Esophagus muscularis mucosa (tissue), 4 donors: ENCODE measurements around the gene VPREB3. TPM values are rescaled to one million over a fixed set of nuclear protein-coding genes. Genes with fewer than 3 reads are reported as not detected.

Source experiments
- DNase-seq: peaks from one replicate; pipeline ENCODE4 v3.0.0-alpha.2; 2017; ENCODE audit errors: extremely low spot score
- H3K27ac ChIP-seq, 4 donors: fragments of 200-600 bp; sonication (generic); replicated peaks in 1 of 4; 1 replicate in 3 of 4; 2 replicates in 1 of 4; pipeline ENCODE4 v1.5.1; 2016 to 2019; ENCODE audit warnings: mild to moderate bottlenecking in 1 of 4
- H3K27me3 ChIP-seq, 4 donors: fragments of 200-600 bp; sonication (generic); one replicate each; pipeline versions ENCODE4 v1.5.1 to v1.6.0; 2016 to 2019
- H3K36me3 ChIP-seq, 4 donors: fragments of 200-600 bp; sonication (generic); one replicate each; pipeline ENCODE4 v1.5.1; 2016 to 2019
- H3K4me1 ChIP-seq, 4 donors: fragments of 200-600 bp; sonication (generic); one replicate each; pipeline ENCODE4 v1.5.1; 2016 to 2019
- H3K4me3 ChIP-seq, 4 donors: fragments of 200-600 bp; sonication (generic); 1 replicate in 2 of 4; 2 replicates in 2 of 4; pipeline ENCODE4 v1.5.1; 2016 to 2019; ENCODE audit warnings: mild to moderate bottlenecking in 4 of 4, moderate library complexity in 1 of 4
- H3K9me3 ChIP-seq, 4 donors: fragments of 200-600 bp; sonication (generic); 1 replicate in 3 of 4; 2 replicates in 1 of 4; pipeline ENCODE4 v1.5.1; 2016 to 2019
- EP300 ChIP-seq: sonication (generic); formaldehyde crosslinking; IDR thresholded peaks from one replicate; pipeline ENCODE4 v1.6.1; 2017; ENCODE audit warnings: antibody characterized with exemption
- POLR2A ChIP-seq: fragments of 450-650 bp; IDR thresholded peaks from one replicate; pipeline ENCODE4 v1.6.1; 2017; ENCODE audit warnings: antibody characterized with exemption, moderate library complexity, mild to moderate bottlenecking, low read depth
- POLR2AphosphoS5 ChIP-seq, 2 donors: sonication (generic); formaldehyde crosslinking; IDR thresholded peaks; one replicate each; pipeline ENCODE4 v1.6.1; 2017; ENCODE audit warnings: antibody characterized with exemption in 2 of 2
- WGBS: methylation state at CpG from one replicate; pipeline ENCODE4 v1.1.5; 2018; 5-methylcytosine and 5-hydroxymethylcytosine counted together
- intact Hi-C: fragments of 100-400 bp; cut with DNase I; formaldehyde crosslinking; loops from one replicate; pipeline ENCODE4 v1.15.1; 2023
- total RNA-seq, 4 donors: library from RNA; depleted of rRNA; stranded (reverse); fragments of >200 nt; gene quantifications; one replicate each; pipeline versions ENCODE4 v1.1.0 to v1.2.1, GENCODE V29; 2016
- TF ChIP-seq, protein P1 (sequence below), 3 experiments: fragments of 200-600 bp in 2 of 3; fragments of 450-650 bp in 1 of 3; sonication (generic) in 2 of 3; IDR thresholded peaks; one replicate each; pipeline ENCODE4 v1.5.1; 2017 to 2019; ENCODE audit warnings: antibody characterized with exemption in 3 of 3, mild to moderate bottlenecking in 2 of 3, moderate library complexity in 1 of 3

The VPREB3 gene
- total RNA-seq, 4 donors from 2014 or later: not detected

DNA sequence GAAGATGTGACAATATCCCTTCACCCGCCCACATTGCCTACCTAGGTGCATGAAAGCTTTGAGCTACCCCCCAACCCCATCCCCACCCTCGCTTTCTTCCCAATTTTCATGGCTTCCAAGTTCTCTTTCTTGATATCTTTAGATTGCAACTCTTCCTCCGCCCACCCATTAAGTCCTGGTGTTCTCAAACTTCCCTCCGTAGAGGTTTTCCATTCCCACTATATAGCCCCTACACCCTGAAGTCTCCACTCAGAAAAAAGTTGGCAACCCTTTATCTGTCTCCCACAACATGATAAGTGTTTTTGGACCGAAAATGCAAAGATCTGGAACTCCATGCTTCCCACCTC, 3.9 kb downstream of the VPREB3 start:
- peak overlapping the region; percentile 88 to 92 (median 92) for H3K27ac ChIP-seq
- TF ChIP-seq POLR2A (no peak), POLR2AphosphoS5 (IDR thresholded peaks at IDR 0.05) (no peak), EP300 (no peak)
- TF ChIP-seq, protein P1, sequence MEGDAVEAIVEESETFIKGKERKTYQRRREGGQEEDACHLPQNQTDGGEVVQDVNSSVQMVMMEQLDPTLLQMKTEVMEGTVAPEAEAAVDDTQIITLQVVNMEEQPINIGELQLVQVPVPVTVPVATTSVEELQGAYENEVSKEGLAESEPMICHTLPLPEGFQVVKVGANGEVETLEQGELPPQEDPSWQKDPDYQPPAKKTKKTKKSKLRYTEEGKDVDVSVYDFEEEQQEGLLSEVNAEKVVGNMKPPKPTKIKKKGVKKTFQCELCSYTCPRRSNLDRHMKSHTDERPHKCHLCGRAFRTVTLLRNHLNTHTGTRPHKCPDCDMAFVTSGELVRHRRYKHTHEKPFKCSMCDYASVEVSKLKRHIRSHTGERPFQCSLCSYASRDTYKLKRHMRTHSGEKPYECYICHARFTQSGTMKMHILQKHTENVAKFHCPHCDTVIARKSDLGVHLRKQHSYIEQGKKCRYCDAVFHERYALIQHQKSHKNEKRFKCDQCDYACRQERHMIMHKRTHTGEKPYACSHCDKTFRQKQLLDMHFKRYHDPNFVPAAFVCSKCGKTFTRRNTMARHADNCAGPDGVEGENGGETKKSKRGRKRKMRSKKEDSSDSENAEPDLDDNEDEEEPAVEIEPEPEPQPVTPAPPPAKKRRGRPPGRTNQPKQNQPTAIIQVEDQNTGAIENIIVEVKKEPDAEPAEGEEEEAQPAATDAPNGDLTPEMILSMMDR (IDR thresholded peaks at IDR 0.05): no peak
- peak overlapping the region; percentile 61 to 90 (median 86) for H3K4me3 ChIP-seq
- H3K27me3 ChIP-seq: no peaks in the 10 kb centered on the region
- 38% methylated on average over 5 of the region's 5 CpGs for WGBS
- H3K9me3 ChIP-seq: no peaks in the 10 kb centered on the region
- H3K36me3 ChIP-seq: peaks cover 0 to 4% (median under 1%) of the 10 kb centered on the region in 4 donors
- intact Hi-C loops: loop anchor here (5.0 kb wide), 1 partner anchor 33 kb away; no protein-coding TSS in a partner anchor
- DNase-seq: no peak
- peaks cover 10 to 26% (median 22%) of the 10 kb centered on the region in 4 donors for H3K4me1 ChIP-seq

DNA sequence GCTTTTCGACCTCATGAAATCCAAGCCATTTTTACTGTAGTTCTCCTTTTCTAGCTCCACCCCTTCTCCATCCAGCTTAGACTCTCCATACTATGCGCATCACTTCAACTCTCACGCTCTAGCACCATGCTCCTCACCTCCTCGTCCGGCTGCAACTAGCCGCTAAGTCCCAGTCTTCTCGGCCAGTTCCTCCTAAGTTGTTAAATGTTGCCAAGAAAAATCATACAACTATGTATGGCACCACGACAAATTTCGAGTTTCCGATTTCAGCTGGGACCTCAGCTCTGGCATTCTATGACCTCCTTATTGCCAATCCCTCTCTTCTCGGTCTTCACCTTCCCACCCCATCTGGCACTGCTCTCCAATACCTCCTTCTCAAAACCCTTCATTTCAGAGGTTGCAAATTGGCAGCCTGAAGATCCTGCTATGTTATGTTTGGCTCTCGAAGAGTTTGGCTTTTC, 4.4 kb downstream of the VPREB3 start:
- 66% methylated on average over 12 of the region's 12 CpGs for WGBS
- Histone ChIP-seq H3K36me3 (peaks cover 0 to 9% (median 5%) of the 10 kb centered on the region in 4 donors), H3K9me3 (no peaks in the 10 kb centered on the region), H3K27me3 (no peaks in the 10 kb centered on the region), H3K4me3 (peak overlapping the region; percentile 61 to 90 (median 86)), H3K27ac (peak overlapping the region in 2 of 4 donors; percentile 91 to 92), H3K4me1 (peaks cover 10 to 26% (median 22%) of the 10 kb centered on the region in 4 donors)
- no peak for DNase-seq
- TF ChIP-seq POLR2A: no peak
- intact Hi-C loops: loop anchor here (5.0 kb wide), 1 partner anchor 33 kb away; no protein-coding TSS in a partner anchor

DNA sequence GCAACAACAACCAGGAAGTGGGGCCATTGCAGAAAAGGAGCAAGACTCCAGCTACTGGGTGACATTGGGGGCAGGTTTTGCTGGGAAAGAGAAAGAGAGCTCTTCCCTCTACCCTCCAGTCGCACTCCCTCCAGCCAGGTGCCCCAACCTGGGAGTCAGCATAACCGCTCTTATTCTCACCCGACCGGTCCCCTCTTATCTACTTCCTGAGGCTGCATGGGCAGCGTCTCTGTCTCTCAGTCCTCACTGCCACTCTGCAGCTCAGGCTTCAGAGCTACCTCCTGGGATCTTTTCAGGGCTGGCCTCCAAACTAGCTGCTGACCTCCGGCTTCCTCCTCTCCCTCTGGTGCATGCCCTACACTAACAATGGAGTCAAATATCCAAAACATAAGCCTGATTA, 8.4 kb downstream of the VPREB3 start:
- Histone ChIP-seq H3K27ac (no peak overlapping the region), H3K9me3 (peaks cover 0 to 5% (median 0%) of the 10 kb centered on the region in 4 donors), H3K4me1 (peaks cover 16 to 36% (median 21%) of the 10 kb centered on the region in 4 donors), H3K36me3 (peaks cover 16 to 50% (median 40%) of the 10 kb centered on the region in 4 donors), H3K4me3 (no peak overlapping the region), H3K27me3 (no peaks in the 10 kb centered on the region)
- DNase-seq: no peak
- 90% methylated on average over 6 of the region's 6 CpGs for WGBS
- no peak for TF ChIP-seq POLR2AphosphoS5 (IDR thresholded peaks at IDR 0.05)
- TF ChIP-seq POLR2A: no peak
- intact Hi-C loops: no loop called here

DNA sequence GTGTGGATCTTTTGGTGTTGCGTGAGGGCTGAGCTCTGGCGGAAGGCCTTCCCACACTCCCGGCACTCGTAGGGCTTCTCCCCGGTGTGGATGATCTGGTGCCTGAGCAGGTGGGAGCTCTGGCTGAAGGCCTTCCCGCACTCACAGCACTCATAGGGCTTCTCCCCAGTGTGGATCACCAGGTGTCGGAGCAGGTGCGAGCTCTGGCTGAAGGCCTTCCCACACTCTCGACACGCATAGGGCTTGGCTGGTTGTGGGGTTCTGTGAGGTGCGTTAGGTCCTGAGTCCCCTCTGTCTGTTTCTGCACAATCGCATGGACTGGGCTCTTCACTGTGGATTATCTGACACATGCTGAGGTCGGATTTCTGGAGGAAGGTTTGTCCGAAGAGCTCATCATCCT, 9.7 kb downstream of the VPREB3 start:
- WGBS: 97% methylated on average over 12 of the region's 14 CpGs
- Histone ChIP-seq H3K27ac (no peak overlapping the region), H3K4me1 (peaks cover 5 to 23% (median 10%) of the 10 kb centered on the region in 4 donors), H3K4me3 (no peak overlapping the region), H3K27me3 (no peaks in the 10 kb centered on the region), H3K9me3 (peaks cover 0 to 5% (median 0%) of the 10 kb centered on the region in 4 donors), H3K36me3 (peaks cover 16 to 50% (median 40%) of the 10 kb centered on the region in 4 donors)
- TF ChIP-seq, protein P1 (IDR thresholded peaks at IDR 0.05): no peak
- TF ChIP-seq EP300: no peak
- TF ChIP-seq POLR2A: no peak
- no peak for TF ChIP-seq POLR2AphosphoS5 (IDR thresholded peaks at IDR 0.05)
- intact Hi-C loops: no loop called here
- DNase-seq: no peak

DNA sequence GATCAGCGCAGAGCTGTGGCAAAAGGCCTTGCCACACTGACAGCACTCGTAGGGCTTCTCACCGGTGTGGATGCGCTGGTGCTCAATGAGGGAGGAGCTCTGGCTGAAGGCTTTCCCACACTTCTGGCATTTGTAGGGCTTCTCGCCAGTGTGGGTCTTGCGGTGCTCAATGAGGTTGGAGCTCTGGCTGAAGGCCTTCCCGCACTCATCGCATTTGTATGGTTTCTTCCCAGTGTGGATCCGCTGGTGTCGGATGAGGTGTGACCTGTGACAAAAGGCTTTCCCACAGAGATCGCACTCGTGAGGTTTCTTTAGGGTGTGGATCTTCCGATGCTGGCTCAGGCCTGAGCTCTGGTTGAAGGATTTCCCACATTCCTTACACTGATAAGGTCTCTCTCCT, 10.2 kb downstream of the VPREB3 start:
- H3K4me1 ChIP-seq: peaks cover 5 to 22% (median 10%) of the 10 kb centered on the region in 4 donors
- 94% methylated on average over 13 of the region's 13 CpGs for WGBS
- DNase-seq: no peak
- H3K9me3 ChIP-seq: peaks cover 0 to 5% (median 0%) of the 10 kb centered on the region in 4 donors
- no peak overlapping the region for H3K4me3 ChIP-seq
- H3K36me3 ChIP-seq: peaks cover 16 to 50% (median 40%) of the 10 kb centered on the region in 4 donors
- intact Hi-C loops: no loop called here
- H3K27ac ChIP-seq: no peak overlapping the region
- no peak for TF ChIP-seq POLR2A
- TF ChIP-seq, protein P1 (IDR thresholded peaks at IDR 0.05): no peak
- no peak for TF ChIP-seq POLR2AphosphoS5 (IDR thresholded peaks at IDR 0.05)
- TF ChIP-seq EP300: no peak
- H3K27me3 ChIP-seq: no peaks in the 10 kb centered on the region
